Stimulated activated naive CD8-positive, alpha-beta T cell treated with anti-CD3 and anti-CD28 coated beads, Interleukin-15, Interleukin-2, amounts not matched to agents 100 ng/mL and 50 ng/mL, for 24 hours (primary cell): Measurements from ENCODE around the gene STX16.

Experiments used
- H3K27ac Mint-ChIP-seq: one replicate; pipeline ENCODE4 v1.8.0; 2021; ENCODE audit warnings: mild to moderate bottlenecking, mixed read lengths
- H3K27me3 Mint-ChIP-seq: one replicate; pipeline ENCODE4 v1.8.0; 2021; ENCODE audit warnings: mixed read lengths
- H3K36me3 Mint-ChIP-seq: one replicate; pipeline ENCODE4 v1.8.0; 2021; ENCODE audit warnings: low read depth, mixed read lengths
- H3K4me1 Mint-ChIP-seq: one replicate; pipeline ENCODE4 v1.8.0; 2021; ENCODE audit warnings: low read depth, mixed read lengths
- H3K4me3 Mint-ChIP-seq: one replicate; pipeline ENCODE4 v1.8.0; 2021; ENCODE audit warnings: mild to moderate bottlenecking, mixed read lengths
- H3K9me3 Mint-ChIP-seq: one replicate; pipeline ENCODE4 v1.8.0; 2021; ENCODE audit warnings: mixed read lengths

The STX16 gene

GRCh38 chr20:58684291-58684690, 33.2 kb downstream of the STX16 start:
- Mint-ChIP-seq H3K36me3 (peaks cover 28% of the 10 kb centered on the region), H3K27ac (no peak overlapping the region), H3K4me1 (no peaks in the 10 kb centered on the region), H3K9me3 (no peaks in the 10 kb centered on the region), H3K4me3 (no peak overlapping the region), H3K27me3 (no peaks in the 10 kb centered on the region)

- Mint-ChIP-seq H3K27ac (no peak overlapping the region), H3K4me3 (no peak overlapping the region), H3K36me3 (peaks cover 18% of the 10 kb centered on the region), H3K4me1 (peaks cover 3% of the 10 kb centered on the region), H3K27me3 (no peaks in the 10 kb centered on the region), H3K9me3 (no peaks in the 10 kb centered on the region)
These were observed 34.9 kb downstream of the STX16 start for GRCh38 chr20:58685988-58686387.

DNA sequence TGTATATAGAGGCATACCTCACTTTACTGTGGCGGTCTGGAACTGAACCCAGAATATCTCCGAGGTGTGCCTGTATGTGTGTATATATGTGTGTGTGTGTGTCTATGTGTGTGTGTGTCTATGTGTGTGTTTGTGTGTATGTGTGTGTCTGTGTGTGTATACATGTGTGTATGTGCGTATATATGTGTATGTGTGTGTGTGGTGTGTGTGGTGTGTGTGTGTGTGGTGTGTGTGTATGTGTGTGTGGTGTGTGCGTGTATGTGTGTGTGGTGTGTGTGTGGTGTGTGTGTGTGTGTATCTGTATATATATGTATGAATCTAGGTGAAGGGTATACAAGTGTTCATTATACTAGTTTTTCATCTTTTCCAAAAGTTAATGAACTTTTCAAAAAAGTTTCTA, 37.3 kb downstream of the STX16 start:
- Mint-ChIP-seq H3K9me3 (no peaks in the 10 kb centered on the region), H3K27me3 (no peaks in the 10 kb centered on the region), H3K4me3 (no peak overlapping the region), H3K36me3 (peaks cover 11% of the 10 kb centered on the region), H3K27ac (no peak overlapping the region), H3K4me1 (peaks cover 9% of the 10 kb centered on the region)

DNA sequence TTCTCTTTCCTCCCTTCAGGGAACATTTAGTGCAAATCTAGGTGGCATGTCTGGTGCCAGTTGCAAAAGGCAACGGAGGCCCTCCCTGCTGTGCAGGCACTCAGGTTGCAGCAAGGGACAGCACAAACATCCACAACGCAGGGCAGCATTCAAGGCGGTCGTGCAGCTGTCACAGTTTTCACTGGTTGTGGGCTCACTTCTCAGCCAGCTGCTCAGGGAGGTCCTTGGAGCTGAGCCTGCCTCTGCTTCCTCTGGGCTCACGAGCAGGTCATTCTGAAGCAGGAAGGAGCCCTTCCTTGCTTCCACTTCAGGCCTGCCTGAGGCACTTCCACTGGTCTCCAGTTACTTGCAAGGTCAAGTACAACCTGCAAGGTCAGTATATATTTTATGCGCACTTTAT, 37.8 kb downstream of the STX16 start:
- Mint-ChIP-seq H3K4me3 (no peak overlapping the region), H3K9me3 (no peaks in the 10 kb centered on the region), H3K4me1 (peaks cover 13% of the 10 kb centered on the region), H3K27ac (no peak overlapping the region), H3K27me3 (no peaks in the 10 kb centered on the region), H3K36me3 (peaks cover 11% of the 10 kb centered on the region)

GRCh38 chr20:58690396-58691135, 39.5 kb downstream of the STX16 start:
- H3K9me3 Mint-ChIP-seq: no peaks in the 10 kb centered on the region
- H3K4me3 Mint-ChIP-seq: no peak overlapping the region
- H3K36me3 Mint-ChIP-seq: peaks cover 10% of the 10 kb centered on the region
- peaks cover 18% of the 10 kb centered on the region for H3K4me1 Mint-ChIP-seq
- H3K27ac Mint-ChIP-seq: no peak overlapping the region
- no peaks in the 10 kb centered on the region for H3K27me3 Mint-ChIP-seq

GRCh38 chr20:58691773-58692578, 40.9 kb downstream of the STX16 start:
- peak overlapping the region; percentile 40 for H3K27ac Mint-ChIP-seq
- peak overlapping the region; percentile 32 for H3K4me3 Mint-ChIP-seq
- no peaks in the 10 kb centered on the region for H3K9me3 Mint-ChIP-seq
- no peaks in the 10 kb centered on the region for H3K27me3 Mint-ChIP-seq
- H3K4me1 Mint-ChIP-seq: peaks cover 18% of the 10 kb centered on the region
- H3K36me3 Mint-ChIP-seq: peaks cover 4% of the 10 kb centered on the region

DNA sequence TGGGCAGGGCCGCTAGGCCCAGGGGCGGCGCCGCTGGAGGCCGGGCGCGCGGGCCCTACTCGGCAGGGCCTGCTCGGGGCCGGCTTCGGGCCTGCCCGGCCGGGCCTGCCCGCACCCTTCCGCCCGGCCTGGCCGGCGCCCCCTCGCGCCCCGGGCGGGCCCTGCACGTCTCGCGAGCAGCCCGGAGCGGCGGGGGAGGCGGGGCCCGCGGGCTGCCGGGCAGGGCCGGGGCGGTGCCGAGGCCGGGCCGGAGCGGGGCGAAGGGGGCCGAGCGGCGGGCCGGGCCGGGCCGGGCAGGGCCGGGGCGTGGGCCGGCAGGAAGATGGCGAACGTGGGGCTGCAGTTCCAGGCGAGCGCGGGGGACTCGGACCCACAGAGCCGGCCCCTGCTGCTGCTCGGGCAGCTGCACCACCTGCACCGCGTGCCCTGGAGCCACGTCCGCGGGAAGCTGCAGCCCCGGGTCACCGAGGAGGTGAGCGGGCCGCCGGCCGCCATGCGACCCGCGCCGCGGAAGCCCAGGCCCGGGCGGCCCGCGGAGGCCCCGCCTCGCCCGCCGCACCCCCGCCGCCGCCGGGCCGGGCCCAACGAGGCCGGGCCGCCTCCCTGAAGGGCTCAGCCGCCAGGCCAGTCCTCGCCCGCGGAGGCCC, 41.6 kb downstream of the STX16 start, which contains the start of gene NPEPL1:
TSS of gene NPEPL1 (plus strand) at position 222 of the 647 bp plus-strand sequence. CDS start at position 323, 101 bp downstream.
- H3K9me3 Mint-ChIP-seq: no peaks in the 10 kb centered on the region
- H3K36me3 Mint-ChIP-seq: peaks cover 4% of the 10 kb centered on the region
- peak within 1 kb of the TSS; percentile 76 for H3K4me3 Mint-ChIP-seq
- H3K4me1 Mint-ChIP-seq: peaks cover 18% of the 10 kb centered on the region
- no peaks in the 10 kb centered on the region for H3K27me3 Mint-ChIP-seq
- H3K27ac Mint-ChIP-seq: peak within 1 kb of the TSS; percentile 69

DNA sequence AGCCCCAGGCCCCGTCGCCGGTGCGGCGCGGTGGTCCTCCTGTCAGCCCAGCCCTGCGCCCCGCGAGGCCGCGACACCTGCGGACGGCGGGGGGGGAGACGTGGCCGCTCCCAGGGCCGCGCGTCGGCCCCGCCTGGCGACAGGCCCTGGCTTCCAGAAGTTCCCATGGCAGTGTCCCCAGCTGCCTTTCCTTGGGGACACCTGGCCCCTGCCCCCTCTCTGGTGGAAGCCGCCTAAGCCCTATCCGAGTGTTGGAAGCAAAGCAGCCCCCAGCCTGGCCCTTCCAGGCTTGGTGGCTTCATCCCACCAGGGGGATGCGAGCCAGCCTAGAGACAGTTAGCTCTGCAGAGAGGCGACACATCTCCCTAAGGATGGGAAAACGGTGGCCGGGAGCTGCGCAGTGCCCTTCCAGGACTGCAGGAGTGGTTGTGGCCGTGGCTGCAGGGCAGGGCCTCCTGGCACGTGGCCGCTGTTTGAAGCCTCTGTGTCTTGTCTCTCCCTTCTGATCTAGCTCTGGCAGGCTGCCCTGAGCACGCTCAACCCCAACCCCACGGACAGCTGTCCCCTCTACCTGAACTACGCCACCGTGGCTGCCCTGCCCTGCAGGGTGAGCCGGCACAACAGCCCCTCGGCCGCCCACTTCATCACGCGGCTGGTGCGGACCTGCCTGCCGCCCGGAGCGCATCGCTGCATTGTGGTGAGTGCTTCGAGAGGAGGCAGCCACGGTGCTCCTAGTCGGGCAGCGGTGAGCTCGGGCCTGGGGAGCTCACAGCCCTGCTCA, 42.3 kb downstream of the STX16 start:
- H3K9me3 Mint-ChIP-seq: no peaks in the 10 kb centered on the region
- H3K4me1 Mint-ChIP-seq: peaks cover 18% of the 10 kb centered on the region
- peaks cover 4% of the 10 kb centered on the region for H3K36me3 Mint-ChIP-seq
- H3K4me3 Mint-ChIP-seq: peak overlapping the region; percentile 76
- H3K27ac Mint-ChIP-seq: peak overlapping the region; percentile 69
- no peaks in the 10 kb centered on the region for H3K27me3 Mint-ChIP-seq

DNA sequence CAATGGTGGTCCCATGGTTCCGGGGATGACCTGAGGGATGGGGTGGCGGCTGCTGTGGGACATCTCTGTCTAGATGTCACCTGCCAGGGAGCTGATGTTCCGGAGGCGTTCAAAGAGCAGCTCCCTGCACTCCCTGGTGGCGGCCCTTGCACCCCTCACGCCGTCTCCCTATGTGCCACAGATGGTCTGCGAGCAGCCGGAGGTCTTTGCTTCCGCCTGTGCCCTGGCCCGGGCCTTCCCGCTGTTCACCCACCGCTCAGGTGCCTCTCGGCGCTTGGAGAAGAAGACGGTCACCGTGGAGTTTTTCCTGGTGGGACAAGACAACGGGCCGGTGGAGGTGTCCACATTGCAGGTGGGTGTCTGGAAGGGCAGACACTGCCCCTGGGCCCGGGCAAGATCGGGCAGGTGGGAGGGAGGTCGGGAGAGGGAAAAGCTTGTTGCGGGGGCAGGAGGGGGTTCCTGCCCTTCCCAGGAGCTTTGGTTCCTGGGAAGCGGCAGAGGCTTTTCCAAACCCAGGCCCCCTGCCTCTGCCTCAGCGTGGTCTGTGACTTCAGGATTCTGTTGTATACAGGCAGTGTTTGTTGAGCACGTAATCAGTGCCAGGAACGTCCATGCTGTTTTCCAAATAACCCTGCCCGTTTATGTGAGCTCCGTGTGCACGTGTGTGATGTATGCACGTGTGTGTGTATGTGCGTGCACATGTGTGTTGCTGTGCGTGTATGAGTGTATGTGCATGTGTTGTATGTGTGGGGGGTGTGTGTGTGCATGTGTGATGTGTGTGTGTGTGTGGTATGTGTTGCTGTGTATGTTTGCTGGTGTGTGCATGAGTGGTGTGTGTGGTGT, 43.4 kb downstream of the STX16 start:
- Mint-ChIP-seq H3K27me3 (no peaks in the 10 kb centered on the region), H3K4me3 (peak overlapping the region; percentile 23), H3K27ac (no peak overlapping the region), H3K4me1 (peaks cover 18% of the 10 kb centered on the region), H3K36me3 (peaks cover 4% of the 10 kb centered on the region), H3K9me3 (no peaks in the 10 kb centered on the region)

GRCh38 chr20:58695084-58695722, 44.1 kb downstream of the STX16 start:
- H3K36me3 Mint-ChIP-seq: peaks cover under 1% of the 10 kb centered on the region
- no peak overlapping the region for H3K27ac Mint-ChIP-seq
- no peaks in the 10 kb centered on the region for H3K9me3 Mint-ChIP-seq
- H3K4me1 Mint-ChIP-seq: peaks cover 21% of the 10 kb centered on the region
- no peak overlapping the region for H3K4me3 Mint-ChIP-seq
- H3K27me3 Mint-ChIP-seq: no peaks in the 10 kb centered on the region

DNA sequence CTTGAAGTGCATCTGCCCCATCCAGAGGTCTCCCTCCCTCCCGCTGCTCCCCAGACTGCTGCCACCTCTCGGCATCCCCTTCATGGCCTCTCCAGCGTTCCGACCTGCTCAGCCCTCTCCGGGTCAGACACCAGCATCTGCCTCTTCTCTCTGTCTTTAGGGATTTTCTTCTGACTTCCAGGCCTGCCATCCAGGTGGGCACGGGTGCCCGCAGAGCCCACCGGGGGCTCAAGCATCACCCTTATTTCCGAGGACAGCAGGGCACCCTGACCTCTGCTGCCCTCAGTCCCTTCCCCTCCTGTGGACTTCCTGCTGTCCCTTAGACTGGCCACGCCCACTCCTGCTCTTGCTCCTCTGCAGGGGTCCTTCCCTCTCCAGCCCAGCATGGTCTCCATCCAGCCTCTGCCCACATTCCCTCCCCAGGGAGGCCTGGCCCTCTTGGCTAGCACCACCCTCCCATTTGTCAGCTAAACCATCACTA, 44.9 kb downstream of the STX16 start:
- Mint-ChIP-seq H3K27me3 (no peaks in the 10 kb centered on the region), H3K4me1 (peaks cover 22% of the 10 kb centered on the region), H3K36me3 (peaks cover 5% of the 10 kb centered on the region), H3K9me3 (no peaks in the 10 kb centered on the region), H3K27ac (no peak overlapping the region), H3K4me3 (no peak overlapping the region)

GRCh38 chr20:58696411-58696961, 45.4 kb downstream of the STX16 start:
- Mint-ChIP-seq H3K36me3 (peaks cover 5% of the 10 kb centered on the region), H3K4me3 (no peak overlapping the region), H3K4me1 (peaks cover 20% of the 10 kb centered on the region), H3K27me3 (no peaks in the 10 kb centered on the region), H3K27ac (no peak overlapping the region), H3K9me3 (no peaks in the 10 kb centered on the region)

DNA sequence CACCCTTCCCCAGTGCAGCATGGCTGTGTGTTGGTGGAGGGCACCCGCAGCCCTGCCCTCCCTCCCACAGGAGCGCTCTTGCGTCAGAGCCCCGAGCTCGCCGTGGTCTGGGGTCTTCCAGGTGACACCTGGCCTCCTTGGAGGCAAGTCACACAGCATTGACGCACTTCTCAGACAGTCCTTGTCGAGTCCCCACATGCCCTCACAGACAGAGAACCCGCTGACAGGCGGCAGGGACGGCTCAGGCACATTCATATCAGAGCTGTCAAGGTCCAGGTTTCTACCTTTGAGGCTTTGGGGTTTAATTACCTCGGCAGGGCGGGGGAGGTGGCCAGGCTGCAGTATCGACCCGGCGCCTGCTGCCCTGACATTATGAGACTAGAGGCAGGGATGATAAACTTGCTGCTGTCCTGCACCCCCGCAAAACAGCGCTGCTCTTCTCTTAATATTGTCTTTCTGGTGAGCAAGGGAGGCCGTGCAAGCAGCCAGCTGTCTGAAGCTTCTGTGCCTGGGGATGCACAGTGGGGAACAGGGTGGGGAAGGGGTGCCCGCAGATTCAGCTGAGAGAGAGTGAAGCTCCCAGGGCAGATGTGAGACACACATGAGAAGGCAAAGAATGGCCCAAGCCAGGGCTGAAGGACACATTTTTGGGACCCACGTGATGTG, 46.3 kb downstream of the STX16 start:
- Mint-ChIP-seq H3K36me3 (peaks cover 6% of the 10 kb centered on the region), H3K27me3 (no peaks in the 10 kb centered on the region), H3K27ac (no peak overlapping the region), H3K4me1 (peaks cover 15% of the 10 kb centered on the region), H3K9me3 (no peaks in the 10 kb centered on the region), H3K4me3 (no peak overlapping the region)
